ENCODE results near the gene MRPL27. TPM values are rescaled to one million over a fixed set of nuclear protein-coding genes. Genes with fewer than 3 reads are reported as not detected.

The MRPL27 gene
- total RNA-seq, 4 donors from 2014 or later = 33.6 to 58.8 (median 48.1) TPM

- no peak for DNase-seq (ENCODE audit: extremely low spot score)
- peaks cover 25 to 52% (median 50%) of the 10 kb centered on the region in 4 donors for H3K4me1 ChIP-seq
These were observed 23.8 kb downstream of the MRPL27 start for GRCh38 chr17:50349243-50349600.

GRCh38 chr17:50348522-50349242 lies 24.3 kb downstream of the MRPL27 start:
- no peak overlapping the region for H3K27ac ChIP-seq (replicated peaks in 1 of 4)
- WGBS = 46% methylated on average over 6 of the region's 7 CpGs
- H3K36me3 ChIP-seq = peaks cover 1 to 13% (median 6%) of the 10 kb centered on the region in 4 donors
- TF ChIP-seq POLR2AphosphoS5 (IDR thresholded peaks at IDR 0.05) = no peak
- TF ChIP-seq POLR2A (IDR thresholded peaks at IDR 0.05; ENCODE audit: low read depth) = no peak
- TF ChIP-seq, protein P1, sequence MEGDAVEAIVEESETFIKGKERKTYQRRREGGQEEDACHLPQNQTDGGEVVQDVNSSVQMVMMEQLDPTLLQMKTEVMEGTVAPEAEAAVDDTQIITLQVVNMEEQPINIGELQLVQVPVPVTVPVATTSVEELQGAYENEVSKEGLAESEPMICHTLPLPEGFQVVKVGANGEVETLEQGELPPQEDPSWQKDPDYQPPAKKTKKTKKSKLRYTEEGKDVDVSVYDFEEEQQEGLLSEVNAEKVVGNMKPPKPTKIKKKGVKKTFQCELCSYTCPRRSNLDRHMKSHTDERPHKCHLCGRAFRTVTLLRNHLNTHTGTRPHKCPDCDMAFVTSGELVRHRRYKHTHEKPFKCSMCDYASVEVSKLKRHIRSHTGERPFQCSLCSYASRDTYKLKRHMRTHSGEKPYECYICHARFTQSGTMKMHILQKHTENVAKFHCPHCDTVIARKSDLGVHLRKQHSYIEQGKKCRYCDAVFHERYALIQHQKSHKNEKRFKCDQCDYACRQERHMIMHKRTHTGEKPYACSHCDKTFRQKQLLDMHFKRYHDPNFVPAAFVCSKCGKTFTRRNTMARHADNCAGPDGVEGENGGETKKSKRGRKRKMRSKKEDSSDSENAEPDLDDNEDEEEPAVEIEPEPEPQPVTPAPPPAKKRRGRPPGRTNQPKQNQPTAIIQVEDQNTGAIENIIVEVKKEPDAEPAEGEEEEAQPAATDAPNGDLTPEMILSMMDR (IDR thresholded peaks at IDR 0.05) = no peak
- no peak for TF ChIP-seq EP300 (IDR thresholded peaks at IDR 0.05)
- H3K4me1 ChIP-seq = peaks cover 25 to 52% (median 50%) of the 10 kb centered on the region in 4 donors
- no peaks in the 10 kb centered on the region for H3K9me3 ChIP-seq
- intact Hi-C loops (cut with DNase I) = no loop called here
- H3K27me3 ChIP-seq = no peaks in the 10 kb centered on the region
- H3K4me3 ChIP-seq = no peak overlapping the region
- DNase-seq (ENCODE audit: extremely low spot score) = no peak

More at GRCh38 chr17:50349243-50349600, 23.8 kb downstream of the MRPL27 start:
- intact Hi-C loops (cut with DNase I) = no loop called here
- H3K27ac ChIP-seq (replicated peaks in 1 of 4) = no peak overlapping the region
- H3K9me3 ChIP-seq = no peaks in the 10 kb centered on the region
- peaks cover 7 to 18% (median 11%) of the 10 kb centered on the region in 4 donors for H3K36me3 ChIP-seq
- no peak overlapping the region for H3K4me3 ChIP-seq
- no peaks in the 10 kb centered on the region for H3K27me3 ChIP-seq
- 95% methylated on average over 5 of the region's 5 CpGs for WGBS
- TF ChIP-seq EP300 (IDR thresholded peaks at IDR 0.05) = no peak

DNA sequence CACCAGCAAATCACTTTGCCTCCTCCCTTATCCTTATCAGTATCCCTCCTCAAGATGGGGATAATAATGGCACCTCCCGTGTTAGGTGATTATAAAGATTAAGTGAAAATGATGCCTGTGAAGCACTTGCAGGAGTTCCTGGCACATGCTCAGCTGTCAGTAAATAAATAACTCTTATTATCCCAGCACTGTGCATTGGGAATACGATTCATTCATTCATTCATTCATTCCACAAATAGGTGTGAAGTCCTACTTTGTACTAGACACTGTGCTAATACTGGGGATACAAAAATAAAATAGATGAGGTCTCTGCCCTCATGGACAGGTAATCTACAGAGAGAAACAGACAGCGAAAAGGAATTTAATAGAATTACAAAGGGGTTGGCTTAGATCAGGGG lies 25.1 kb downstream of the MRPL27 start:
- no peak overlapping the region for H3K27ac ChIP-seq (replicated peaks in 1 of 4)
- H3K36me3 ChIP-seq = peaks cover 0 to 7% (median 0%) of the 10 kb centered on the region in 4 donors
- 72% methylated on average over 3 of the region's 3 CpGs for WGBS
- no peak for DNase-seq (ENCODE audit: extremely low spot score)
- no peaks in the 10 kb centered on the region for H3K27me3 ChIP-seq
- peaks cover 25 to 52% (median 50%) of the 10 kb centered on the region in 4 donors for H3K4me1 ChIP-seq
- no peaks in the 10 kb centered on the region for H3K9me3 ChIP-seq
- intact Hi-C loops (cut with DNase I) = no loop called here
- H3K4me3 ChIP-seq = no peak overlapping the region
- TF ChIP-seq POLR2AphosphoS5 (IDR thresholded peaks at IDR 0.05) = no peak
- TF ChIP-seq POLR2A (IDR thresholded peaks at IDR 0.05; ENCODE audit: low read depth) = no peak
- TF ChIP-seq, protein P1 (IDR thresholded peaks at IDR 0.05) = no peak
- no peak for TF ChIP-seq EP300 (IDR thresholded peaks at IDR 0.05)

DNA sequence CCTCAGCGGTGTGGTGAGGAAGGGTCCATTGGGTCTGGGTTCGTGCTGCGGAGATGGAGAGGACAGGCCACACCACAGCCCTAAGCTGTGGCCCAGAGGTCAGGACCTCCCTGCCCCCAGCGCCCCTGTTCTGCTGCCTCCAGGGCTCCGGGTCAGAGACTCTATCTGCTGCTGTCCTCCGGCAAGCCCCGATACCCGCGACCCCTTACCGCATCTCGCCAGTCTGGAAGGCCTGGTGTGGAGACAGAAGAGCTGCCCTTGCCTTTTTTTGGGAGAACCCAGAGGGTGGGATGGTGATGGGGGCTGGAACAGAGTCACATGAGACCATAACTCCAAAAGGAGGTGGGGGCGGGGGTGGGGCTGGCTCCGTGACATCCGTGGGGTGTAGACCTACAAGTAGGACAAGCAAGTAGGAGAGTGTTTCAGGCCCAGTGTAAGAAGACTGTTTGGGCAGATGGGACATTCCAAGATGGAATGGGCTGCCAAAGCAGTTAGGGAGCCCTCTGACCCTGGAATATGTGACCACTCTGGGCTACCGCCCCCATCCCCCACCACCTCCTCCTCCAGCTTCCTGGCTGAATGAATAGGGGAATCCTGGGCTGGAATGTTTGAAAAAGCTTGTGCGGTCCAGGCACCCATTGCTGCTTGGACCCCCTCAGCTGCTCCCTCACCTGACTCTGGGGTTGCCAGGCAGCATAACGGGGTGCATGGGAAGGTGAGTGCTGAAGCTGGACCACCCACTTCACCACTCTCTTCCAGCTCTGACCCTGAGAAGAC lies 25.7 kb downstream of the MRPL27 start:
- H3K36me3 ChIP-seq = peaks cover 0 to under 1% (median 0%) of the 10 kb centered on the region in 4 donors
- WGBS = 35% methylated on average over 7 of the region's 17 CpGs
- intact Hi-C loops (cut with DNase I) = no loop called here
- H3K4me1 ChIP-seq = peaks cover 25 to 46% (median 45%) of the 10 kb centered on the region in 4 donors
- no peak for TF ChIP-seq POLR2A (IDR thresholded peaks at IDR 0.05; ENCODE audit: low read depth)
- no peak for TF ChIP-seq EP300 (IDR thresholded peaks at IDR 0.05)
- no peak for TF ChIP-seq POLR2AphosphoS5 (IDR thresholded peaks at IDR 0.05)
- TF ChIP-seq, protein P1 (IDR thresholded peaks at IDR 0.05) = no peak
- no peaks in the 10 kb centered on the region for H3K27me3 ChIP-seq
- peak overlapping the region; percentile 20 to 74 (median 70) for H3K27ac ChIP-seq (replicated peaks in 1 of 4)
- no peak for DNase-seq (ENCODE audit: extremely low spot score)
- no peaks in the 10 kb centered on the region for H3K9me3 ChIP-seq
- peak overlapping the region; percentile 78 to 99 (median 82) for H3K4me3 ChIP-seq

Measured in esophagus muscularis mucosa (tissue), 4 donors.